Esophagus squamous epithelium (tissue), 5 donors: ENCODE results near the gene PEX14. TPM values are rescaled to one million over a fixed set of nuclear protein-coding genes. Genes with fewer than 3 reads are reported as not detected.

ENCODE experiments used
- DNase-seq: peaks from one replicate; lab custom pipeline; 2025; lab: John Stamatoyannopoulos, UW
- H3K27ac ChIP-seq, 4 donors: fragments of 200-600 bp; sonication (generic); one replicate each; pipeline ENCODE4 v1.5.1; 2016 to 2019; ENCODE audit warnings: mild to moderate bottlenecking in 1 of 4
- H3K27me3 ChIP-seq, 4 donors: fragments of 200-600 bp; sonication (generic); 1 replicate in 3 of 4; 2 replicates in 1 of 4; pipeline versions ENCODE4 v1.5.1 to v1.6.0; 2017 to 2021; ENCODE audit warnings: antibody characterized with exemption in 1 of 4
- H3K36me3 ChIP-seq, 3 donors: fragments of 200-600 bp; sonication (generic); one replicate each; pipeline ENCODE4 v1.5.1; 2016 to 2019
- H3K4me1 ChIP-seq, 3 donors: fragments of 200-600 bp; sonication (generic); one replicate each; pipeline ENCODE4 v1.5.1; 2017 to 2019
- H3K4me3 ChIP-seq, 4 donors: fragments of 200-600 bp; sonication (generic); 1 replicate in 3 of 4; 2 replicates in 1 of 4; pipeline ENCODE4 v1.5.1; 2016 to 2019; ENCODE audit warnings: mild to moderate bottlenecking in 2 of 4, moderate library complexity in 1 of 4
- H3K9me3 ChIP-seq, 3 donors: fragments of 200-600 bp; sonication (generic); one replicate each; pipeline ENCODE4 v1.5.1; 2016 to 2019
- CTCF ChIP-seq, 6 experiments: fragments of 450-650 bp in 4 of 6; fragments of 200-600 bp in 2 of 6; sonication (generic) in 2 of 6; IDR thresholded peaks; one replicate each; pipeline ENCODE4 v1.5.1; 2016 to 2019; ENCODE audit warnings: antibody characterized with exemption in 6 of 6, mild to moderate bottlenecking in 4 of 6, moderate library complexity in 4 of 6
- POLR2A ChIP-seq, 4 donors: fragments of 450-650 bp; IDR thresholded peaks; one replicate each; pipeline ENCODE4 v1.6.1; 2017; ENCODE audit warnings: antibody characterized with exemption in 4 of 4, mild to moderate bottlenecking in 4 of 4, moderate library complexity in 3 of 4
- WGBS, 2 donors: methylation state at CpG; one replicate each; pipeline ENCODE4 v1.1.5; 2018; 5-methylcytosine and 5-hydroxymethylcytosine counted together
- intact Hi-C: fragments of 100-400 bp; cut with DNase I; formaldehyde crosslinking; loops from one replicate; pipeline ENCODE4 v1.15.0; 2022
- total RNA-seq, 4 donors: library from RNA; depleted of rRNA; stranded (reverse); fragments of >200 nt; gene quantifications; one replicate each; pipeline ENCODE4 v1.1.0, GENCODE V29; 2016
- donor health status: DM: yes; HTN: yes; CAD: no.

PEX14 gene
- total RNA-seq, 4 donors from 2014 or later, result 9.4 to 22.9 (median 15.2) TPM

GRCh38 chr1:10529091-10529490 lies 54.3 kb downstream of the PEX14 start:
- Histone ChIP-seq H3K36me3 (no peaks in the 10 kb centered on the region), H3K27me3 (no peaks in the 10 kb centered on the region), H3K27ac (peak overlapping the region; percentile 56 to 77 (median 66)), H3K9me3 (no peaks in the 10 kb centered on the region), H3K4me1 (peaks cover 8 to 32% (median 14%) of the 10 kb centered on the region in 3 donors), H3K4me3 (no peak overlapping the region)
- no peak for DNase-seq
- intact Hi-C loops, result no loop called here
- 80 to 91% methylated on average over 12 of the region's 12 CpGs for WGBS, 2 donors
- TF ChIP-seq POLR2A (IDR thresholded peaks at IDR 0.05), result no peak
- TF ChIP-seq CTCF (IDR thresholded peaks at IDR 0.05), result no peak

- no peak overlapping the region for H3K4me3 ChIP-seq
- peak overlapping the region in 2 of 4 donors; percentile 69 to 77 for H3K27ac ChIP-seq
- peaks cover 8 to 32% (median 14%) of the 10 kb centered on the region in 3 donors for H3K4me1 ChIP-seq
- no peaks in the 10 kb centered on the region for H3K9me3 ChIP-seq
- 54 to 63% methylated on average over 3 of the region's 3 CpGs for WGBS, 2 donors
- no peaks in the 10 kb centered on the region for H3K27me3 ChIP-seq
- TF ChIP-seq CTCF (IDR thresholded peaks at IDR 0.05) (no peak), POLR2A (IDR thresholded peaks at IDR 0.05) (no peak)
- H3K36me3 ChIP-seq, result no peaks in the 10 kb centered on the region
- intact Hi-C loops, result loop anchor here (10.0 kb wide), 1 partner anchor 95 kb away; no protein-coding TSS in a partner anchor
- DNase-seq, result no peak
Observed at GRCh38 chr1:10529765-10530164, 55.0 kb downstream of the PEX14 start.

- intact Hi-C loops, result loop anchor here (10.0 kb wide), 1 partner anchor 94 kb away; no protein-coding TSS in a partner anchor
- 66 to 74% methylated on average over 20 of the region's 20 CpGs for WGBS, 2 donors
- DNase-seq, result no peak
Observed at GRCh38 chr1:10530281-10530740, 55.6 kb downstream of the PEX14 start.

GRCh38 chr1:10530756-10531495 lies 56.2 kb downstream of the PEX14 start:
- no peaks in the 10 kb centered on the region for H3K27me3 ChIP-seq
- H3K36me3 ChIP-seq, result peaks cover 0 to under 1% (median 0%) of the 10 kb centered on the region in 3 donors
- no peak for DNase-seq
- peaks cover 8 to 32% (median 14%) of the 10 kb centered on the region in 3 donors for H3K4me1 ChIP-seq
- no peaks in the 10 kb centered on the region for H3K9me3 ChIP-seq
- 74 to 79% methylated on average over 17 of the region's 17 CpGs for WGBS, 2 donors
- peak overlapping the region in 2 of 4 donors; percentile 44 to 60 for H3K27ac ChIP-seq
- TF ChIP-seq CTCF (IDR thresholded peaks at IDR 0.05) (no peak), POLR2A (IDR thresholded peaks at IDR 0.05) (no peak)
- intact Hi-C loops, result loop anchor here (10.0 kb wide), 1 partner anchor 94 kb away; no protein-coding TSS in a partner anchor
- no peak overlapping the region for H3K4me3 ChIP-seq

More at GRCh38 chr1:10530281-10530740, 55.6 kb downstream of the PEX14 start:
- TF ChIP-seq POLR2A (IDR thresholded peaks at IDR 0.05), result no peak
- peak in 4 of 6 experiments; percentile 46 to 61 (median 58) for TF ChIP-seq CTCF (IDR thresholded peaks at IDR 0.05)
- Histone ChIP-seq H3K9me3 (no peaks in the 10 kb centered on the region), H3K27me3 (no peaks in the 10 kb centered on the region), H3K27ac (peak overlapping the region in 2 of 4 donors; percentile 69 to 77), H3K36me3 (no peaks in the 10 kb centered on the region), H3K4me1 (peaks cover 8 to 32% (median 14%) of the 10 kb centered on the region in 3 donors), H3K4me3 (no peak overlapping the region)

- Histone ChIP-seq H3K4me3 (no peak overlapping the region), H3K27me3 (no peaks in the 10 kb centered on the region), H3K9me3 (no peaks in the 10 kb centered on the region), H3K27ac (no peak overlapping the region), H3K36me3 (peaks cover 0 to 15% (median 4%) of the 10 kb centered on the region in 3 donors), H3K4me1 (peaks cover 8 to 32% (median 14%) of the 10 kb centered on the region in 3 donors)
- no peak for TF ChIP-seq CTCF (IDR thresholded peaks at IDR 0.05)
- 75 to 88% methylated on average over 8 of the region's 8 CpGs for whole genome bisulfite sequencing, 2 donors
- intact Hi-C loops, result loop anchor here (10.0 kb wide), 1 partner anchor 92 kb away; no protein-coding TSS in a partner anchor
- no peak for DNase-seq
Observed at GRCh38 chr1:10532362-10532761, 57.6 kb downstream of the PEX14 start.
